Measurements from ENCODE around the gene STK38L.

The STK38L gene

DNA sequence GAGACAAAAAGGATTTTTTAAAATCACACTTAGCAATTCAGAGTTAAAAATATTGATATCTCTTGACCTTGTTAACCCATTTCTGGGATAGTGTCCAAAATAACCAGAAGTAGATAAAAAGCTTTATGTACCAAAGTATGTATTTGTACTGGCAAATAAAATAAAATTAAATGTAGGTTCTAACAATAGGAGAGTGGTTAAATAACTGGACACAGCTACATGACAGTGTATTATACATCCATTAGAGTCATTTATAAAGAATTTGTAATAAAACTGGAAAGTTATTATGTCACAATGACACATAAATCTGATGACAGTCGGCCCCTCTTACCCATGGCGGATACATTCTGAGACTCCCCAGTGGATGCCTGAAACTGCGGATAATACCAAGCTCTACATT, 122.5 kb downstream of the STK38L start:
- WGBS (ENCODE audit: insufficient coverage, insufficient read length) = no CpG with 5 or more reads among the region's 3 CpGs
- Histone ChIP-seq H3K36me3 (ENCODE audit: control insufficient read depth, insufficient read depth, low read length) (no peaks in the 10 kb centered on the region), H3K9me3 (ENCODE audit: control insufficient read depth, insufficient read depth, low read length) (no peaks in the 10 kb centered on the region), H3K27me3 (ENCODE audit: control insufficient read depth, insufficient read depth, low read length) (no peaks in the 10 kb centered on the region), H3K4me3 (ENCODE audit: low read length) (no peak overlapping the region), H3K27ac (ENCODE audit: low read length) (no peak overlapping the region), H3K4me1 (ENCODE audit: control insufficient read depth, insufficient read depth, low read length) (no peaks in the 10 kb centered on the region)
- DNase-seq (ENCODE audit: low read depth, low spot score) = no peak

DNA sequence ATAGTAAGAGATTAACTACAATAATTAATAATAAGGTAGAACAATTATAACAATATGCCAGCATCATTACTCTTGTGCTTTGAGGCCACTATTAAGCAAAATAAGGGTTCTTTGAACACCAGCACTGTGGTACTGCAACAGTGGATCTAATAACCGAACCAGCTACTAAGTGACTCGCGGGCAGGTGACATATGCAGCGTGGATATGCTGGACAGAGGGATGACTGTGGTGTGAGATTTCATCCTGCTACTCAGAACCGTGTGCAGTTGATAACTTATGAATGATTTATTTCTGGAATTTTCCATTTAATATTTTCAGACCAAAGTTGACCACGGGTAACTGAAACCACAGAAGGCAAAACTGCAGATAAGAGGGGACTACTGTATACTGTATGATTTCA, 123.0 kb downstream of the STK38L start:
- DNase-seq (ENCODE audit: low read depth, low spot score) = no peak
- no peak overlapping the region for H3K4me3 ChIP-seq (ENCODE audit: low read length)
- no peak overlapping the region for H3K27ac ChIP-seq (ENCODE audit: low read length)
- H3K4me1 ChIP-seq (ENCODE audit: control insufficient read depth, insufficient read depth, low read length) = no peaks in the 10 kb centered on the region
- H3K36me3 ChIP-seq (ENCODE audit: control insufficient read depth, insufficient read depth, low read length) = no peaks in the 10 kb centered on the region
- H3K27me3 ChIP-seq (ENCODE audit: control insufficient read depth, insufficient read depth, low read length) = no peaks in the 10 kb centered on the region
- WGBS (ENCODE audit: insufficient coverage, insufficient read length) = no CpG with 5 or more reads among the region's 6 CpGs
- H3K9me3 ChIP-seq (ENCODE audit: control insufficient read depth, insufficient read depth, low read length) = no peaks in the 10 kb centered on the region
